Stimulated activated CD4-positive, alpha-beta T cell treated with anti-CD3 and anti-CD28 coated beads, Interleukin-4, amount 100 ng/mL, for 48 hours (primary cell): ENCODE data around the gene MTO1.
"Not testable (repeated sequence)": the region's sequence is repeated elsewhere in the genome, so short reads cannot be mapped to it uniquely, and the experiment has no call there.

Experiments used
- DNase-seq, 2 donors: peaks; one replicate each; pipeline ENCODE4 v3.0.0-alpha.2; 2020; ENCODE audit warnings: low read depth in 2 of 2

MTO1 gene

DNA sequence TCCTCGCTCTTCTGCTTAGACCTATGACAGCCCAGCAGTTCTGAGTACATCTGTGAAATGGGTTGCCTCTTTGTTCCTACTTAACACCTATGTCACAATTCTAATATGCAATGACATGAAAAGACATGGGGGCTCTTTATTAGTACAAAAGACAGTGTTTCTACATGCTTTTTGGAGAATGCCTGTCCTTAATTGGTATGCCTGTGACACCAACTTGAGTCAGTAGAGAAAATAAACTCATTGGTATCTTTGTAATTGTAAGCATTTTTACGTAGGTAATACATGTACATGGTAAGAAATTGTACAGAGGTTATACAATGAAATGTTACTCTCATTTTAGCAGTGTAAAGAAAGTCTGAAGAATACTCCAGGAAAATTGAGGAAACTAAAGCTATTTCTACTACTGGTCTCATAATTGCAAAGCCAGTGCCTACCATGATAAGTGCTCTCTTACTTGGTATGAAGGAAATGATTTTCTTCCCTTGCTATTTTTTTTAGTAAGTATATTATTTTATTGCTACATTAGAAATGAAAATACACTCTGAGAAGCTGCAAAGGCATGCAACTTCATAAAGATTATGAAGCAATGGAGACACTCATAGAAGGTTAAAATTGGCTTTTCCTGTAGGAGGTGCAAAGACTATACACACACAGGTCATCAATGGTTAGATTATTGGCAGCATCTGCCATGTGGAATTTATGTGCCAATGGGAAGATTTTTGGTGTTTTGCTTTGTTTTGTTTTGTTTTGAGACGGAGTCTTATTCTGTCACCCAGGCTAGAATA lies 64.2 kb downstream of the MTO1 start:
- no peak for DNase-seq

DNA sequence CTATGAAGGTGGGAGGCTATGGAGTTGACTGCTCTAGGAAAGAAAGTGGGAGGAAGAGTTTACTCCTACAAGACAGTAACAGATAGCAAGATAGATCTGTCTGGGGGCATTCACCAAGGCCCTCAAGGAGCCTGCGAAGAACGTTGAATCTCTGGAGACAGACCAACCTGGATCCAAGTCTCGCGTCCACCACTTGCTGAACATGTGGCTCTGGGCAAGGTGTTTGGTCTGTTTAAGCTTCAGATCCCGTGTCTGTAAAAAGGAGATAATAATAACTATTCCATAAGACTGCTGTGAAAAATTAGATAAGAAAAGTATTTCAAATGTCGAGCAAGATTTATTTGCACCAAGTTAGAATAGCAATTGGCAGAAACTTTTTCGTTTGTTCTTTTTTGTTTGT lies 67.4 kb downstream of the MTO1 start:
- DNase-seq = no peak

DNA sequence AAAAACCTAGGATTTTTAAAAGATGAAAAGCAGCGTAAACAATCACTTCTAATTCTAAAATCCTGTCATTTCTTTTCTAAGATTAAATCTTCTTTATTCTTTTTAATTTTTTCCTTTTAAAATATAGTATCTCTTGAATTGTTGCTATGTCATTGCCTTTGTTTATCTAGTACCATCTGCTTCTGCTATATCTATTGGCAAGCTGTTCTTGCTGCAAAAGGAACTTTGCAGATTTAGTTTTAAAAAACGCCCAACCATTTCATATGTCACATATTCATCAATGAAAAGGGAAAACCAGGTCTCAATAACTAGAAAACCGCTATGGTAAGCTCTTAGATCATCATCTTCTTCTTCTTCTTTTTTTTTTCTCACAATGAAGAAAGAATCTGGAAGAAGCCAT lies 70.8 kb downstream of the MTO1 start:
- no peak for DNase-seq

DNA sequence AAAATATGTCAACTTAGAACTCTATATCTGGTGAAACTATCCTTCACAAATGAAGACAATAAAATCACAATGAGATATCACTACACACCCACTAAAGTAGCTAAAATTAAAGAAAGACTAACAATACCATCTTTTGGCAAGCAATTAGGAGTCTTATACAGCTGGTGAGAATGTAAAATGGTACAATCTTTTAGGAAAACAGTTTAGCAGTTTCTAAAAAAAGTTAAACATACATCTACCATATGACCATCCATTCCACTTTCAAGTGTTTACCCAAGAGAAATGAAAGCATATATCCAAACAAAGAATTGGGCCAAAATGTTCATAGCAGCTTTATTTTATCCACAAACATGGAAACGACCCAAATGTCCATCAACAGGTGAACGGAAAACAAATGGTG lies 73.1 kb downstream of the MTO1 start:
- DNase-seq = no peak

DNA sequence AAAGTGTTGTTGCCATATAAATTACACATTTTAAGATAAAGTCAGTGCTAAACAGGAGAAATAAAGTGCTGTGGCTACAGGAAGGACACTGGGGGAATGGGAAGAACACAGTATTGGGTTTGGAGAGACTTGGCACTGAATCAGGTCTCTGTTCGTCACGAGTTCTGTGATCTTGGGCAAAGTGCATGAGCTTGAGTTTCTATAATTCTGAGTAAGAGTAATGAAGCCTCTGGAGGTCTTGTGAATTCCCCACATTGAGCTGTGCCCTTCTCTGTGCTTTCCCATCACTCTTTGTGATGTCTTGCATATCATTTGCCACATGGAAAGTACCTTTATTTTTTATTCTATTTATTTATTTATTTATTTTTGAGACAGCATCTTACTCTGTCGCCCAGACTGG lies 76.1 kb downstream of the MTO1 start:
- no peak for DNase-seq

DNA sequence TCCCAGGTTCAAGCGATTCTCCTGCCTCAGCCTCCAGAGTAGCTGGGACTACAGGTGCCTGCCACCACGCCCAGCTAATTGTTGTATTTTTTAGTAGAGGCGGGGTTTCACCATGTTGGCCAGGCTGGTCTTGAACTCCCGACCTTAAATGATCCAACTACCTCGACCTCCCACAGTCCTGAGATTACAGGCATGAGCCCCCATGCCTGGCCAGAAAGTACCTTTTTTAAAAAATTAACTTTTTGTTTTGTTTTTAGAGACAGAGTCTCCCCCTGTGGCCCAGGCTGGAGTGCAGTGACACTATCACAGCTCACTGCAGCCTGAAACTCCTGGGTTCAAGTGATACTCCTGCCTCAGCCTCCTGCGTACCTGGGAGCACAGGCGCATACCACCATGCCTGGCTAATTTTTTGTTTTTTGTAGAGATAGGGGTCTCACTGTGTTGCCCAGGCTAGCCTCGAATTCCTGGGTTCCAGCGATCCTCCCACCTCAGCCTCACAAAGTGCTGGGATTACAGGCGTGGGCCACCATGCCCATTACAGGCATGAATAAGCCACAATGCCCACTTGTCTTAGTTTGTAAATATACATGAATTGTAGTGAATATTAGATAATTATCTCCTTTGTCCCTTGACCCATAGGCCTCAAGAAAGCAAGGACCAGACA lies 76.7 kb downstream of the MTO1 start:
- no peak for DNase-seq

DNA sequence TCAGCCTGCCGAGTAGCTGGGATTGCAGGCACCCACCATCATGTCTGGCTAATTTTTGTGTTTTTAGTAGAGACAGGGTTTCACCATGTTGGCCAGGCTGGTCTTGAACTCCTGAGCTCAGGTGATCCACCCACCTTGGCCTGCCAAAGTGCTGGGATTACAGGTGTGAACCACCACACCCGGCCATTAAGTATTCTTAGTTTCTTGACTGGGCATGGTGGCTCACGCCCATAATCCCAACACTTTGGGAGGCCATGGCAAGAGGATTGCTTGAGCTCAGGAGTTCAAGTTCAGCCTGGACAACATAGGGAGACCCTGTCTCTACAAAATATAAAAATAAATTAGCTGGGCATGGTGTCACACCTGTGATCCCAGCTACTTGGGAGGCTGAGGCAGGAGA lies 80.9 kb downstream of the MTO1 start:
- not testable (repeated sequence) for DNase-seq

DNA sequence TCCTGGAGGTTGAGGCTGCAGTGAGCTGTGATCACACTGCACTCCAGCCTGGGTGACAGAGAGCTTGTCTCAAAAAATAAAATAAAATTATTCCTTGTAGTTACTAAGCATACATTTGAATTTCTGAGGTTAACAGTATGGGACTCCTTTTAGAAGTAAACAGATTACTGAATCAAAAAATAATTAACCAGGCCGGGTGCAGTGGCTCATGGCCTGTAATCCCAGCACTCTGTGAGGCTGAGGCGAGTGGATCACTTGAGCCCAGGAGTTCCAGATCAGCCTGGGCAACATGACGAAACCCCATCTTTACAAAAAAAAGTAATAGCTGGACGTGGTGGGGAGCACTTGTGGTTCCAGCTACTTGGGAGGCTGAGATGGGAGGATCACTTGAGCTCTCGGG lies 81.4 kb downstream of the MTO1 start:
- no peak for DNase-seq

DNA sequence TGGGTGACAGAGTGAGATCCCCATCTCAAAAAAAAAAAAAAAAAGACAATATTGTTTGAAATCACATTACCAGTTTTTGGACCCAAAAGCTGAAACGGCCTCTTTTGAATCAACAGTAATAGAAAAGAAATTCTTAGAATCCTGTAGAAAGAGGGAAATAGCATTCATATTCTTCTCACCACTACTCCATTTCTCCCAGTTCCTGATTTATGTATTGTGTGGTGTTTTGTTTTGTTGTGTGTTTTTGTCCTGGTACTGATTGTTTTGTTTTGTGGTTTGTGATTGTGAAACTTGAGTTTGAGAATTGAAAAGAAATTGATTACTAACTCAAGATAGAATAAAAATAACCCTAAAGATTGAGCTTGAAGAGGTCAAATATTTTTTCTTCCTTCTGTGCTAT lies 85.5 kb downstream of the MTO1 start:
- DNase-seq = no peak

DNA sequence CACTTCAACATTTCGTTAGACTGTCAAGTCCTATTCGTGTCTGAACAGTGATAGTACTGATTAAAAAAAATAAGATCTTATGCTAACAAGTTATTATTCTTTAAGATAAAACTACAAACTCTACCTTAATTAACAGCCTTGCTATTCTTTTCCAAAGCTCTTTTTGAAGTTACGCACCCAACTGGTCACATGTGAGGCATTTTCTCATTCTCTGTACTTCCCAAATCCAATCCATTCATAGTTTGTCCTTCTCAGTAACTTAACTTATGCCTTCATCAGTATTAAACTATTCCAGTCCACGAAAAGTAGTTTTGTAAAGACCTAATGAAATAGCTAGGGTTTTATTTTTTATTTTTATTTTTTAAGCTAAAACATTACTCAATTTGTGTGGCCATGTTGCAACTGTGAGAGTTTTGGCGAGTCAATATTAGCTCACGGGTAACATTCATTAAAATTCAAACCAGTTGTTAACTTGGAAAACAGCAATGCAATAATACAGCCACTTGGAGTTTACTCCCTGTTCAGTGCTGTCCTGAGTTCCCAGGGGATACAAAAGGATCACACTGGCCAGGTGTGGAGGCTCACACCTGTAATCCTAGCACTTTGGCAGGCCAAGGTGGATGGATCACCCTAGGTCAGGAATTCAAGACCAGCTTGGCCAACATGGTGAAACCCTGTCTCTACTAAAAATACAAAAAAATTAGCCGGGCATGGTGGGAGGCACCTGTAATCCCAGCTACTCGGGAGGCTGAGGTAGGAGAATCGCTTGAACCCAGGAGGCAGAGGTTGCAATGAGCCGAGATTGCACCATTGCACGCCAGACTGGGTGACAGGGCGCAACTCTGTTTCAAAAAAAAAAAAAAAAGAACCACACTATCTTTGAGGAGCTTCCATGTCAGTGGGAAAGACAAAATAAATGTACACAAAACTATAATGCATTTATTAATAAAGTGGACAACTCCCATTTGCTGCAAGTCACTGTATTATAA lies 87.2 kb downstream of the MTO1 start:
- no peak for DNase-seq

DNA sequence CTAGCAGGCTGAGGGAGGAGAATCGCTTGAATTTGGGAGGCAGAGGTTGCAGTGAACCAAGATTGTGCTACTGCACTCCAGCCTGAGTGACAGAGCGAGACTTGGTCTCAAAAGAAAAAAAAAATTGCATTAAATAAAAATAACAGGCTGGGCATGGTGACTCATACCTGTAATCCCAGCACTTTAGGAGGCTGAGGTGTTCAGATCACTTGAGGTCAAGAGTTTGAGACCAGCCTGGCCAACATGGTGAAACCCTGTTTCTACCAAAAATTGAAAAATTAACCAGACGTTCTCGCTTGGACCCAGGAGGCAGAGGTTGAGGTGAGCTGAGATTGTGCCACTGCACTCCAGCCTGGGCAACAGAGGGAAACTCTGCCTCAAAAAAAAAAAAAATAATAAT lies 89.6 kb downstream of the MTO1 start:
- not testable (repeated sequence) for DNase-seq

DNA sequence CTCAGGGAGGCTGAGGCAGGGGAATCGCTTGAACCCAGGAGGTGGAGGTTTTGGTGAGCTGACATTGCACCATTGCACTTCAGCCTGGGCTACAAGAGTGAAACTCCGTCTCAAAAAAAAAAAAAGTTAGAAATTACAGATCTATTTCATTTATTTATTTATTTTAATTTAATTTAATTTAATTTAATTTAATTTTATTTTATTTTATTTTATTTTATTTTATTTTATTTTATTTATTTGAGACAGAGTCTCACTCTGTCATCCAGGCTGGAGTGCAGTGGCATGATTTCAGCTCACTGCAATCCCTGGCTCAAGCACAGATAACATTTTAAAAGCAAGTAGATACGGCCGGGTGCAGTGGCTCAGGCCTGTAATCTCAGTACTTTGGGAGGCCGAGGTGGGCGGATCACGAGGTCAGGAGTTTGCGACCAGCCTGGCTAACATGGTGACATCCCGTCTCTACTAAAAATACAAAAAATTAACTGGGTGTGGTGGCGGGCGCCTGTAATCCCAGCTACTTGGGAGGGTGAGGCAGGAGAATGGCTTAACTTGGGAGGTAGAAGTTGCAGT lies 93.9 kb downstream of the MTO1 start:
- DNase-seq = not testable (repeated sequence)

DNA sequence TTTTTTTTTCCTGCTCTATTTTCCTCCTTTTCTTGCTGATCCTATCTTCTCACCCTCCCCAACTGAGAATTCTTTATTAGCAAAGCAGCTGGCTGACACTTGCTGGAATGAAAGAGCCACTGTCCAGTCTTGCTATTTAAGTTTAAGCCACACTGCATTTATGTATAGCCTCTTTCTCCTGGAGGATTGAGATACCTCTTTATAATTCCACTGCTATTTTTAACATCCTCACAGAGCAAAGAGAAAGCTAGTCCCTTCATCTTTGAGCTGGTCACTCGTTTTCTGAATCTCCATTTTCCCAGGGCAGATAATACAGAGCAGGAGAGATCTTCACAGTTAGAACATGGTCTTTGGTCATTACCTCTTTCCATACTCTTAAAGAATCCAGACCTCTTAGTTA lies 95.3 kb downstream of the MTO1 start:
- DNase-seq = no peak
